Measurements from ENCODE around the gene YEATS2.

GRCh38 chr3:183794452-183794851, 96.9 kb downstream of the YEATS2 start:
- TF ChIP-seq CTCF (IDR thresholded peaks at IDR 0.05) (no peak), POLR2A (IDR thresholded peaks at IDR 0.05) (no peak), POLR2AphosphoS5 (IDR thresholded peaks at IDR 0.05) (no peak)

All from breast epithelium (tissue), 3 donors.